Choroid plexus epithelial cell (primary cell): ENCODE results near the gene DCAF15.

ENCODE experiments used
- DNase-seq: peaks from one replicate; pipeline ENCODE4 v3.0.0-alpha.2; 2010; ENCODE audit warnings: low read depth
- H3K4me3 ChIP-seq: 2 replicates; pipeline ENCODE4 v1.5.1; 2011; ENCODE audit warnings: low read depth, mild to moderate bottlenecking, control low read depth, low read length, moderate library complexity
- TF ChIP-seq, protein P1 (sequence below): conservative IDR thresholded peaks from 2 replicates; pipeline ENCODE4 v1.5.1; 2011; ENCODE audit warnings: low read depth, mild to moderate bottlenecking, control low read depth, inconsistent platforms, low read length, moderate library complexity

The DCAF15 gene

DNA sequence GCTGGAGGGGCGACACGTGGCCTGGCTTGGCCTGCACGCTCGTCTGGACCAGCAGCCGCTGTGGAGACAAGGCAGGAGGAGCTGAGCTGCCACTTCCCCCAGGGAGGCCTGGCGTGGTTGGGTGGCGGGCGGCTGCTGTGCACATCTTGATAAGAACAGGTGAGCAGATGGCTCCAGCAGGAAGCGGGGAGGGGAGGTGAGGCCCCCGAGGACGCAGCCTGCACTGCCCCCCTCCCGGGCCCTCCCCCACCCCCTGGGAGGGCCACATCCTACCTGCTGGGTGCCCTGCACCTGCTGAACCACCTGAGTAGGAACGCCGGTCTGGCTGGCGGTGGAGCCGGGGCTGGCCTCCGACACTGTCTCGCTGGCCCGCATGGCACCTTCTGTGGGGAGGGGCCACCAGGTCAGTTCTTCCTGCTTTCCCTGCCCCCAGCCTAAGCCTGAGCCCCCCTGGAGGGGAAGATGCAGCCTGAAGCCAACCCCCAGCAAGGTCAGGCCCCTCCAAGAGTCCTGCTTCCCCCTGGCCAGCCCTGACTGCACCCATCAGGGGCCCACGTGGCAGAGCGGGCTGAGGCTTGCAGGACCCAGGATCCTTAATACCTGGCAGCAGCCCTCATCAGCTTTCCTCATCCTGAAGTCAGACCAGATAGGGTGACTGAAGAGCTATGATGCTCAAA lies 31.0 kb downstream of the DCAF15 start:
- DNase-seq: no peak
- H3K4me3 ChIP-seq: no peak overlapping the region
- TF ChIP-seq, protein P1, sequence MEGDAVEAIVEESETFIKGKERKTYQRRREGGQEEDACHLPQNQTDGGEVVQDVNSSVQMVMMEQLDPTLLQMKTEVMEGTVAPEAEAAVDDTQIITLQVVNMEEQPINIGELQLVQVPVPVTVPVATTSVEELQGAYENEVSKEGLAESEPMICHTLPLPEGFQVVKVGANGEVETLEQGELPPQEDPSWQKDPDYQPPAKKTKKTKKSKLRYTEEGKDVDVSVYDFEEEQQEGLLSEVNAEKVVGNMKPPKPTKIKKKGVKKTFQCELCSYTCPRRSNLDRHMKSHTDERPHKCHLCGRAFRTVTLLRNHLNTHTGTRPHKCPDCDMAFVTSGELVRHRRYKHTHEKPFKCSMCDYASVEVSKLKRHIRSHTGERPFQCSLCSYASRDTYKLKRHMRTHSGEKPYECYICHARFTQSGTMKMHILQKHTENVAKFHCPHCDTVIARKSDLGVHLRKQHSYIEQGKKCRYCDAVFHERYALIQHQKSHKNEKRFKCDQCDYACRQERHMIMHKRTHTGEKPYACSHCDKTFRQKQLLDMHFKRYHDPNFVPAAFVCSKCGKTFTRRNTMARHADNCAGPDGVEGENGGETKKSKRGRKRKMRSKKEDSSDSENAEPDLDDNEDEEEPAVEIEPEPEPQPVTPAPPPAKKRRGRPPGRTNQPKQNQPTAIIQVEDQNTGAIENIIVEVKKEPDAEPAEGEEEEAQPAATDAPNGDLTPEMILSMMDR: no peak

DNA sequence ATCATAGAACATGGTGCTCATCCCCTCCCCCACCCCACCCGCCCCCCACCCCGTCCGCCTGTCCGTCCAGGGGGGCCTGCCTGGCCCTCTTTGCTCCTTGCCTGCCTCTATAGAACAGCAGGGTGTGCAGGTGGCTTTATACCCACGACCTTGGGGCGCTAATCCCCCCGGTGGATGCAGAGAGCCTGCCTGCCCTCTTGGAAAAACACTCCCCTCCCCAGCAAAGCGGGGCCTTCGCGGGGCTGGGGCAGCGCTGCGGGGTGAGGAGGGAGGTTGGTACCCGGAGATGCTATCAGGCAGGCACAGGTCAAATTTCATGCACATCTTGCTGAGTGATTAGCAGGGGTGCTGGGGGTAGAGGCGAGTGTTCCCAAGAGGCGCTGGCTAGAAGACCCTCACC lies 31.9 kb downstream of the DCAF15 start:
- no peak overlapping the region for H3K4me3 ChIP-seq

DNA sequence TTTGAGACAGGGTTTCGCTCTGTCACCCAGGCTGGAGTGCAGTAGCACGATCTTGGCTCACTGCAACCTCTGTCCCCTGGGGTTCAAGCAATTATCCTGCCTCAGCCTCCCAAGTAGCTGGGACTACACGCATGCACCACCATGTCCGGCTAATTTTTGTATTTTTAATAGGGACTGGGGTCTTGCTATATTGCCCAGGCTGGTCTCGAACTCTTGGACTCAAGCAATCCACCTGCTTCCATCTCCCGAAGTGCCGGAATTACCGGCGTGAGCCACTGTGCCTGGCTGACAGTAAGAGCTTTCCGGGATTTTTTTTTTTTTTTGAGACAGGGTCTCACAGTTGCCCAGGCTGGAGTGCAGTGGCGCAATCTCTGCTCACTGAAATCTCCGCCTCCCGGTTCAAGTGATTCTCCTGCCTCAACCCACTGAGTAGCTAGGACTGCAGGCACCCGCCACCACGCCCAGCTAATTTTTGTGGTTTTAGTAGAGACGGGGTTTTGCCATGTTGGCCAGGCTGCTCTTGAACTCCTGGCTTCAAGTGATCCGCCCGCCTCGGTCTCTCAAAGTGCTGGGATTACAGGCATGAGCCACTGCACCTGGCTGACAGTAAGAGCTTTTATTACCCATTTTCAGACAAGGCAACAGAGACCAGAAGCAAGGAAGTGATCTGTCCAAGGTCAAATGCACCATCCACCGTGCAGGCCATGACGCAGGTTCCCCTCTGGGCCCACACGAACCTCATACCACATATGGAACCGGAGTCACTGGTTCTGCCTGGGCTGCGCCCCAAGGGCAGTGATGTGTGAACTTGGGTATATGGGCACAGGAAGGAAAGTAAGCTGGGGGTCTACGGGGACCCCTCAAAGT lies 32.8 kb downstream of the DCAF15 start:
- H3K4me3 ChIP-seq: no peak overlapping the region
- TF ChIP-seq, protein P1: no peak
- no peak for DNase-seq

More for the DNA sequence above, 31.9 kb downstream of the DCAF15 start:
- TF ChIP-seq, protein P1: no peak
- DNase-seq: no peak

DNA sequence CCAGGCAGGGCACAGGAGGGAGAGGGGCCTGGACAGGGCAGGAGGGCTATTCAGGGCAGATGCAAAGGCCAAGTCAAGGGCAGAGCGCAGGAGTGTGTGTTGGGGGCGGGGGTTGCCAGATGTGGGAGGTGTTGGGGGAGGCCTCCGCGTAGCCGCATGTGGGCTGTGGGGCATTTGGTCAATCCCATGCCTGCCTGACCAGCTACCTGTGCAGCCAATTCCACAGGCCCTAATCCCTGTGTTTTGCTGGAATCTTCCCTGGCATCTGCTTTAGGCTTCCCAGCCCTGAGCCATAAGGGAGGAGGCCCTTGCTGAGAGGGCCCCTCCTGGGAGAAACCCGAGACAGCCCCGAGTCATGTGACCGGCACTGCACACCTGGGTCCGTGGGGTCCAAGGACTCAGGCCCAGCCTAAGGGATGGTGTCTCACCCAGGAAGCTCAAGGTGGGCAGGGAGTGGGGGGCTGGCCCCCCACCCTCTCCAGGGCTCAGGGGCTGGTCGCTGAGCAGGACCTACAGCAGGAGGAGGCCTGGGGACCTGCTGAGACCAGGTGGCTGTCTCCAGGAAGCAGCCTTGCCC lies 33.5 kb downstream of the DCAF15 start:
- no peak overlapping the region for H3K4me3 ChIP-seq
- DNase-seq: no peak
- TF ChIP-seq, protein P1: no peak

DNA sequence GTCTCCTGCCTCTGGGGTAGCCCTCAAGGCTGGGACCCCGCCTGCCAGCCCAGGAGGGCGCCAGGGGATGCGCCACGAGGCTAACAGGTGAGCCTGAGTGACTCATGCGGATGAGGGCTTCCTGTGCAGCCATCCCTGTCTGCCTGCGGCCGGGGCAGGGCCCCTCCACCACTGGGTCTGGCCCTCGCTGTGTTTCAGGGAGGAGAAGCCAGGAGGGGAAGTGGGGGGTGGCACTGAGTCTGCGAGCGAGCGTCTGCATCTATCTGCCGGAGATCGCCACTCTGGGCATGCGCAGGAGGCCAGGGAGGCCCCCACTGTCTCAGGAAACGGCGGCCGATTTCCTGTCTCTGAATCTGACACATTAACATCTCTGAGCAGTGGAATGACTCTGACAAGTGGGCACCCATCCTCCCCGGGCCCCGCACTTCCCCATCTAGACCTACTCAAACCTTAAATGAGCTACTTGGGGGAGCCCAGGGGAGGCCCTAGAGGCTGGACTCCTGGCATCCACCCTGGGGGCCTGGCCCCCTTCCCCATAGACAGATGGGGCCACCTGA lies 34.1 kb downstream of the DCAF15 start:
- H3K4me3 ChIP-seq: peak overlapping the region; percentile 40
- TF ChIP-seq, protein P1: no peak
- peak; percentile 78 for DNase-seq

DNA sequence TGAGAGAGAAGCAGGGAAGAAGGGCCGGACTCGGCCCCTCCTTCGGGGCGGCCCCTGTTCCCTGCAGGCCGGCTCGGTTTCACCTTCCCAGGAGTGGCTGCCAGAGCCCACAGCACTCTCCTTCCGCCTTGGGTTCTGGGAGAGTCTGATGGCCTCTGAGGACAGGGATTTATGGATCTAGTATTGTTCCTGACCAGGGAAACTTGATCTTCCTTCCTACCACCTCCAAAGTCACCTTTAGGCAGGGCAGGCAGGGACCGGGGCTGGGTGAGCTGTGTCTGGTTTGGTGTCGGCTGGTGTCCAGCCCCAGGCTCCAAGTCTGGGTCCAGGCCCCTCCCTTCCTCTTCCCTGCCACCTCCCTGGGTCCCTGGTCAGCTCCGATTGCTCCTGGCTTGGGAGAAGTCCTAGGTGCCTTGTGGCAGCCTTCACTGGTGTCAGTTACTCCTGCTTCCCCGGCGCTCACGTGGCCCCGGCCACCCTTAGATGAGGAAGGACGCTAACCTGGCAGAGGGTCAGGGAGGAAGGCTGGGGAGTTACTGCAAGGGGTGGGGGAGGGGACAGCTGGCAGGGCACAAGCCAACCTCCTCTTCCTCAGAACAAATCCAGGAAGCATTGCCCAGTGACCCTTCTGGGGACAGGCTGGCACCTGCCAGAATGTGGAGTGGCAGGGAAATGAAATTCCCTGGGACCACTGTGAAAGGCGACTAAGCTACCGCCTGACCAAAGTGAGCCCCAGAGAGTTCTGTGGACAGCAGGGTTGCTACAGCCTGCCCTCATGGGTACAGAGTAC lies 35.0 kb downstream of the DCAF15 start:
- H3K4me3 ChIP-seq: no peak overlapping the region
- no peak for DNase-seq
- TF ChIP-seq, protein P1: no peak
